LNCAP (cell line): Measurements from ENCODE around the gene PNLIP.

Experiments used
- CTCF ChIP-seq: fragments of 450-650 bp; IDR thresholded peaks from 2 replicates; pipeline ENCODE4 v1.5.1; 2017; ENCODE audit warnings: mild to moderate bottlenecking

Gene PNLIP

GRCh38 chr10:116610443-116611152 is 64.9 kb downstream of the PNLIP start:
- no peak for TF ChIP-seq CTCF

- no peak for TF ChIP-seq CTCF
These were observed 65.4 kb downstream of the PNLIP start for GRCh38 chr10:116611153-116611545.

- TF ChIP-seq CTCF, result no peak
These were observed 66.5 kb downstream of the PNLIP start for GRCh38 chr10:116612107-116612769.

GRCh38 chr10:116613471-116613870 is 67.7 kb downstream of the PNLIP start:
- TF ChIP-seq CTCF, result no peak

- TF ChIP-seq CTCF, result no peak
These were observed 69.1 kb downstream of the PNLIP start for GRCh38 chr10:116614796-116615195.

- TF ChIP-seq CTCF, result no peak
These were observed 69.6 kb downstream of the PNLIP start for GRCh38 chr10:116615199-116615776.
